Kidney (tissue), 14 donors: ENCODE data around the gene MAML1. TPM values are rescaled to one million over a fixed set of nuclear protein-coding genes. Genes with fewer than 3 reads are reported as not detected.
"Not testable (repeated sequence)": the region's sequence is repeated elsewhere in the genome, so short reads cannot be mapped to it uniquely, and the experiment has no call there.

Experiments
- DNase-seq, 5 donors: peaks; one replicate each; pipeline ENCODE4 v3.0.0-alpha.2; 2013 to 2020
- FAIRE-seq: peaks from 2 replicates; lab custom pipeline; 2012; peaks lifted over from hg19 to GRCh38; lab: Jason Lieb, UNC
- H3K27ac ChIP-seq, 2 donors: one replicate each; pipeline ENCODE4 v1.7.0; 2013; ENCODE audit warnings: low read depth in 2 of 2, low read length in 2 of 2, inconsistent platforms in 1 of 2
- H3K27me3 ChIP-seq: one replicate; pipeline ENCODE4 v1.7.1; 2013; ENCODE audit warnings: low read length, inconsistent platforms; ENCODE audit not compliant: control insufficient read depth, insufficient read depth
- H3K36me3 ChIP-seq, 3 donors: one replicate each; pipeline versions ENCODE4 v1.7.0 to v1.7.1; 2013; ENCODE audit warnings: low read length in 3 of 3, control low read depth in 1 of 3, inconsistent platforms in 1 of 3; ENCODE audit not compliant: insufficient read depth in 3 of 3, control insufficient read depth in 2 of 3
- H3K4me1 ChIP-seq, 3 donors: one replicate each; pipeline versions ENCODE4 v1.7.0 to v1.7.1; 2013; ENCODE audit warnings: low read length in 3 of 3, inconsistent platforms in 1 of 3, low read depth in 1 of 3; ENCODE audit not compliant: control insufficient read depth in 2 of 3, insufficient read depth in 2 of 3
- H3K4me3 ChIP-seq, 3 donors: one replicate each; pipeline versions ENCODE4 v1.7.0 to v1.8.1; 2013; ENCODE audit warnings: low read length in 3 of 3, control low read depth in 1 of 3, inconsistent platforms in 1 of 3
- H3K9ac ChIP-seq, 3 donors: one replicate each; pipeline versions ENCODE4 v1.7.0 to v1.7.1; 2013; ENCODE audit warnings: low read length in 3 of 3, control low read depth in 1 of 3, inconsistent platforms in 1 of 3
- H3K9me3 ChIP-seq, 3 donors: one replicate each; pipeline versions ENCODE4 v1.7.0 to v1.7.1; 2013; ENCODE audit warnings: low read length in 3 of 3, control low read depth in 1 of 3, inconsistent platforms in 1 of 3; ENCODE audit not compliant: control insufficient read depth in 2 of 3, insufficient read depth in 1 of 3
- intact Hi-C: fragments of 100-400 bp; cut with DNase I; formaldehyde crosslinking; loops from one replicate; pipeline ENCODE4 v1.11.1; 2022
- polyA plus RNA-seq: library from polyadenylated mRNA; stranded (reverse); fragments of 350-450 nt; fragmentation: Illumina TruSeq; extraction: RNeasy Lipid Tissue Mini Kit (QIAGEN cat#74804); gene quantifications from one replicate; pipeline ENCODE4 v1.2.3, GENCODE V29; 2014; ENCODE audit warnings: low read depth, low replicate concordance; ENCODE audit not compliant: insufficient read depth
- total RNA-seq: library from RNA; stranded (reverse); fragmentation: NEBNext Ultra II Directional; extraction: Animal tissue kit (Norgen Biotek cat#: 25700); gene quantifications from one replicate; pipeline ENCODE4 v1.2.1, GENCODE V29; 2021
- TF ChIP-seq, protein P1 (sequence below): IDR thresholded peaks from 3 replicates; pipeline ENCODE4 v1.5.1; 2012; ENCODE audit warnings: mild to moderate bottlenecking, moderate library complexity, borderline replicate concordance; ENCODE audit not compliant: insufficient read depth; ENCODE audit errors: extremely low read depth
- donor health status: control.
- donor health status: control.
- donor health status: control.
- donor health status: control.
- donor health status: control.
- donor health status: DM: yes; HTN: yes; CAD: no.
- donor health status: Normal renal cell carcinoma (clear cell type).

MAML1 gene
- total and polyA plus RNA-seq, 2 donors from 2014 or later, result 5.3 to 26.8 TPM

DNA sequence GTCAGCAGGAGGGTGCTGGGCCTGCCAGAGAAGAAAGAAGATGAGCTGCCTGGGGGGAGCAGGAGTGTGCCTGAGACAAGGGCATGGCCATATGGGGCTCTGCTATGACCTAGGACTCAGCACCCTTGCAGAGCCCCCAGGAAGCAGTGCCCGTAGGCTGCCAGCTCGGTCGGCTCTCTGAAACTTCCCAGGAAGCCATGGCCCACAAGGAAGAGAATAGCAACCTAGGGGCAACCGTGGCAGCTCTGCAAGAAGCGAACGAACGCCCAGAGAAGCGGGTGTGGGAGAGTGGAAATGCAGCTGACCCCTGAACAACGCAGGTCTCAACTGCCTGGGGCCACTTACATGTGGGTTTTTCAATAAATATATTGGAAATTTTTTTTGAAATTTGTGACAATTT is 50.5 kb downstream of the MAML1 start:
- H3K9ac ChIP-seq, result no peak overlapping the region
- H3K9me3 ChIP-seq, result no peaks in the 10 kb centered on the region
- H3K4me1 ChIP-seq, result no peaks in the 10 kb centered on the region
- no peak overlapping the region for H3K27ac ChIP-seq
- no peak for DNase-seq
- no peaks in the 10 kb centered on the region for H3K27me3 ChIP-seq
- H3K36me3 ChIP-seq, result peaks cover 0 to 7% (median 5%) of the 10 kb centered on the region in 3 donors
- no peak overlapping the region for H3K4me3 ChIP-seq
- intact Hi-C loops, result no loop called here
- FAIRE-seq, result no peak
- TF ChIP-seq, protein P1, sequence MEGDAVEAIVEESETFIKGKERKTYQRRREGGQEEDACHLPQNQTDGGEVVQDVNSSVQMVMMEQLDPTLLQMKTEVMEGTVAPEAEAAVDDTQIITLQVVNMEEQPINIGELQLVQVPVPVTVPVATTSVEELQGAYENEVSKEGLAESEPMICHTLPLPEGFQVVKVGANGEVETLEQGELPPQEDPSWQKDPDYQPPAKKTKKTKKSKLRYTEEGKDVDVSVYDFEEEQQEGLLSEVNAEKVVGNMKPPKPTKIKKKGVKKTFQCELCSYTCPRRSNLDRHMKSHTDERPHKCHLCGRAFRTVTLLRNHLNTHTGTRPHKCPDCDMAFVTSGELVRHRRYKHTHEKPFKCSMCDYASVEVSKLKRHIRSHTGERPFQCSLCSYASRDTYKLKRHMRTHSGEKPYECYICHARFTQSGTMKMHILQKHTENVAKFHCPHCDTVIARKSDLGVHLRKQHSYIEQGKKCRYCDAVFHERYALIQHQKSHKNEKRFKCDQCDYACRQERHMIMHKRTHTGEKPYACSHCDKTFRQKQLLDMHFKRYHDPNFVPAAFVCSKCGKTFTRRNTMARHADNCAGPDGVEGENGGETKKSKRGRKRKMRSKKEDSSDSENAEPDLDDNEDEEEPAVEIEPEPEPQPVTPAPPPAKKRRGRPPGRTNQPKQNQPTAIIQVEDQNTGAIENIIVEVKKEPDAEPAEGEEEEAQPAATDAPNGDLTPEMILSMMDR, result no peak

DNA sequence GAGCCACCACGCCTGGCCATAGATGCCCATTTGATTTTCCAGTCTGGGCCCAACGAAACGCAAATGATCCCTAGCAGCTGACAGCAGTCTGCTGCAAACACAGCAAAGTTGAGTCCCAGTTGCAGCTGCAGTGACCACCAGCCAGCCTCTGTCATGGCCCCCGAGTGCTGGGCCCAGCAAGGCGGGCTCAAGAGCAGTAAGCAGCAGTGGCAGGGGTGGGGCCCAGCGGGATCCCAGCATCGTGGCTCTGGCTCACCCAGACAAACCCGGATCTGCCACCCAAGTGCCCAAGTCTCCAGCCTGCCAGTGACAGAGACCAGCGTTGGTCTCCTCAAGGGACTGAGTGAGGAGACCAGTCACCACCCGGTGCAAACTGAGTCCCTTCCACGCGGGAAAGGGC is 54.2 kb downstream of the MAML1 start:
- no peaks in the 10 kb centered on the region for H3K36me3 ChIP-seq
- H3K4me1 ChIP-seq, result no peaks in the 10 kb centered on the region
- H3K9me3 ChIP-seq, result no peaks in the 10 kb centered on the region
- no peak overlapping the region for H3K27ac ChIP-seq
- TF ChIP-seq, protein P1, result no peak
- no peak for DNase-seq
- intact Hi-C loops, result no loop called here
- no peaks in the 10 kb centered on the region for H3K27me3 ChIP-seq
- no peak for FAIRE-seq
- H3K4me3 ChIP-seq, result no peak overlapping the region
- H3K9ac ChIP-seq, result no peak overlapping the region

DNA sequence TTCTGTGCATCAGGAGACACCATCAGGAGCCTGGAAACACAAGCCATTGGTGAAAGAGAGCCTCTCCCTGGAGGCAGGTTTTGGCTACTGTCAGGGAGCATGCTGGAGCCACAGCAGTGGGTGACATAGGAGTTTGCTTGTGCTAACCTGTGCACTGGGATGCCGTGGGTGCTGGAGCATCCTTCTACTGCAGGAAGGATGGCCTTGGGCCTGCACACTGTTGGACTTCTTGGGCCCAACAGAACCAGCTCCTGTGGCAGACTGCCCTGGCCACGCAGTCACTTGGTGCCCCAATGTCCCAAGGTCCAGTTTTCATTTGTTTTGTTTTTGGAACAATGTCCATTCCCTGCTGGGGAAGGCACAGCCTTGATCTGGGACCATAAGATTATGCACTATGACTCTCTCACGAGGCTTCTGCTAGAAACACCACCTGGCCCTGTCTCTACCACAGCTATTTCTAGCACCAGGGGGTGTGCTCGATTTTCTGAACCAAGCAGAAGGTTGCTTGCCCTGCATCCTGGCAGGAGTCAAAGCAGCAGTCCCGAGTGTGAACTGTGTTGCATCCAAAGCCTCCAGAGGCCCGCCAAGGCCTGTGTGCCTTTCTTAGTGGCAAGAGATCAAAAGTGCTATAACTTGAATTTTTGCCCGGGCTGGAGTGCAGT is 55.7 kb downstream of the MAML1 start:
- intact Hi-C loops, result no loop called here

DNA sequence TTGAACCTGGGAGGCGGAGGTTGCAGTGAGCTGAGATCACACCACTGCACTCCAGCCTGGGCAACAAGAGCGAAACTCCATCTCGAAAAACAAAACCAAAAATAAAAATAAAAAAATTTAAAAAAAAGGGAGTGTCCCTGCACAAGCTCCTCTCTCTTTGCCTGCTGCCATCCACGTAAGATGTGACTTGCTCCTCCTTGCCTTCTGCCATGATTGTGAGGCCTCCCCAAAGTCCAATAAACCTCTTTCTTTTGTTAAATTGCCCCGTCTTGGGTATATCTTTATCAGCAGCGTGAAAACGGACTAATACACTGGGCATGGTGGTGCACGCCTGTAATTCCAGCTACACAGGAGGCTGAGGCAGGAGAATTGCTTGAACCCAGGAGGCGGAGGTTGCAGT is 56.7 kb downstream of the MAML1 start:
- H3K9ac ChIP-seq, DNase-seq, H3K36me3 ChIP-seq, H3K9me3 ChIP-seq, intact Hi-C loops, H3K4me3 ChIP-seq, FAIRE-seq, H3K27me3 ChIP-seq, H3K27ac ChIP-seq: not testable (repeated sequence)
- peaks cover 0 to 20% (median 1%) of the 10 kb centered on the region in 3 donors for H3K4me1 ChIP-seq

More for the DNA sequence above, 55.7 kb downstream of the MAML1 start:
- Histone ChIP-seq H3K4me3 (no peak overlapping the region), H3K36me3 (no peaks in the 10 kb centered on the region), H3K27me3 (no peaks in the 10 kb centered on the region), H3K9me3 (no peaks in the 10 kb centered on the region), H3K4me1 (peaks cover 0 to 10% (median 0%) of the 10 kb centered on the region in 3 donors), H3K27ac (no peak overlapping the region), H3K9ac (no peak overlapping the region)
- FAIRE-seq (no peak), DNase-seq (no peak)
- TF ChIP-seq, protein P1, result no peak
